HCT116 (cell line): ENCODE data around the gene UPF1. TPM values are rescaled to one million over a fixed set of nuclear protein-coding genes. Genes with fewer than 3 reads are reported as not detected.

Source experiments
- ATAC-seq: fragments of 200-7000 bp; cut with Tn5 transposase; 2 replicates; pipeline ENCODE4 v1.9.1; 2020; ENCODE audit warnings: mild to moderate bottlenecking, moderate library complexity
- BruUV-seq: library from RNA; stranded (reverse); fragments of 400-500 nt; replicated peaks from 2 replicates; lab custom pipeline; 2021; lab: Mats Ljungman, UMichigan
- CTCF ChIA-PET: fragments of 300-600 bp; sonication (Branson Sonifier 250); formaldehyde crosslinking; loops from one replicate; lab custom pipeline; 2021; ENCODE audit warnings: antibody characterized with exemption; lab: Charles Lee
- POLR2A ChIA-PET: fragments of 300-600, 350-600 bp; sonication (Branson Sonifier 250); formaldehyde crosslinking; loops from one replicate; lab custom pipeline; 2021; ENCODE audit warnings: antibody characterized with exemption; lab: Charles Lee
- RAD21 ChIA-PET, 2 experiments: fragments of 300-600 bp; sonication (Branson Sonifier 250); formaldehyde crosslinking; loops; one replicate each; lab custom pipeline; 2023; ENCODE audit warnings: low total read pairs in 2 of 2; ENCODE audit not compliant: uncharacterized antibody in 2 of 2, unreplicated experiment in 2 of 2, low non-redundant PET in 1 of 2; lab: Charles Lee
- DNase-seq: peaks from one replicate; pipeline ENCODE4 v3.0.0-alpha.2; 2010; ENCODE audit warnings: low read depth, low spot score
- H2AFZ ChIP-seq: fragments of 200-600 bp; shearing (Covaris generic), sonication (generic); 2 replicates; pipeline ENCODE4 v1.6.1; 2017; ENCODE audit warnings: low read depth, mixed run types, mixed read lengths, antibody characterized with exemption, low read length; ENCODE audit not compliant: poor library complexity, severe bottlenecking
- H3K27ac ChIP-seq: 2 replicates; pipeline ENCODE4 v1.5.1; 2012; ENCODE audit warnings: low read depth, low read length
- H3K27me3 ChIP-seq: fragments of 200-600 bp; sonication (generic); 2 replicates; pipeline ENCODE4 v1.6.1; 2016; ENCODE audit warnings: mixed run types, low read length, mixed read lengths; ENCODE audit not compliant: insufficient read depth
- H3K36me3 ChIP-seq, 2 experiments: fragments of 200-500 bp in 1 of 2; fragments of 200-600 bp in 1 of 2; sonication (Bioruptor generic) in 1 of 2; sonication (generic) in 1 of 2; 2 replicates each; pipeline versions ENCODE4 v1.5.1 to v1.6.1; 2014 to 2016; ENCODE audit warnings: low read length in 2 of 2, inconsistent platforms in 1 of 2, mixed read lengths in 1 of 2, mixed run types in 1 of 2; ENCODE audit not compliant: insufficient read depth in 2 of 2, control insufficient read depth in 1 of 2
- H3K4me1 ChIP-seq, 2 experiments: fragments of 200-600 bp in 1 of 2; sonication (generic) in 1 of 2; 2 replicates each; pipeline versions ENCODE4 v1.5.1 to v1.6.1; 2012 to 2017; ENCODE audit warnings: low read length in 2 of 2, inconsistent platforms in 1 of 2, mild to moderate bottlenecking in 1 of 2, mixed read lengths in 1 of 2, mixed run types in 1 of 2, moderate library complexity in 1 of 2; ENCODE audit not compliant: insufficient read depth in 2 of 2, control insufficient read depth in 1 of 2
- H3K4me2 ChIP-seq: fragments of 200-600 bp; sonication (generic); 2 replicates; pipeline ENCODE4 v1.6.1; 2017; ENCODE audit warnings: mixed run types, low read length, mixed read lengths
- H3K4me3 ChIP-seq, 2 experiments: fragments of 200-600 bp in 1 of 2; sonication (generic) in 1 of 2; replicated peaks in 1 of 2; 2 replicates each; pipeline ENCODE4 v1.5.1; 2011 to 2016; ENCODE audit warnings: low read length in 2 of 2, control low read depth in 1 of 2, low read depth in 1 of 2, mild to moderate bottlenecking in 1 of 2, mixed read lengths in 1 of 2, mixed run types in 1 of 2
- H3K79me2 ChIP-seq: fragments of 200-600 bp; sonication (generic); 2 replicates; pipeline ENCODE4 v1.6.1; 2017; ENCODE audit warnings: mild to moderate bottlenecking, mixed run types, low read length, moderate library complexity, mixed read lengths; ENCODE audit not compliant: insufficient read depth
- H3K9ac ChIP-seq: fragments of 200-600 bp; sonication (generic); 2 replicates; pipeline ENCODE4 v1.6.1; 2016; ENCODE audit warnings: low read length, mixed read lengths
- H3K9me2 ChIP-seq: fragments of 200-600 bp; sonication (generic), shearing (Covaris generic); 2 replicates; pipeline ENCODE4 v1.6.1; 2017; ENCODE audit warnings: mixed run types, mild to moderate bottlenecking, moderate library complexity; ENCODE audit not compliant: insufficient read depth
- H3K9me3 ChIP-seq, 2 experiments: fragments of 200-500 bp in 1 of 2; fragments of 200-600 bp in 1 of 2; sonication (Bioruptor generic) in 1 of 2; sonication (generic) in 1 of 2; 2 replicates each; pipeline ENCODE4 v1.6.1; 2014 to 2017; ENCODE audit warnings: low read length in 2 of 2, mixed read lengths in 2 of 2, inconsistent platforms in 1 of 2, low read depth in 1 of 2, mild to moderate bottlenecking in 1 of 2, mixed run types in 1 of 2, moderate library complexity in 1 of 2; ENCODE audit not compliant: control insufficient read depth in 1 of 2, insufficient read depth in 1 of 2
- H4K20me1 ChIP-seq: fragments of 200-600 bp; sonication (generic), shearing (Covaris generic); 2 replicates; pipeline ENCODE4 v1.6.1; 2017; ENCODE audit warnings: mixed run types, mild to moderate bottlenecking, moderate library complexity; ENCODE audit not compliant: insufficient read depth
- CEBPB ChIP-seq: IDR thresholded peaks from 2 replicates; pipeline ENCODE4 v1.6.1; 2012; ENCODE audit warnings: low read depth
- EGR1 ChIP-seq: IDR thresholded peaks from 2 replicates; pipeline ENCODE4 v1.6.1; 2012; ENCODE audit warnings: low read depth
- EZH2phosphoT487 ChIP-seq: fragments of 200-600 bp; IDR thresholded peaks from 2 replicates; pipeline ENCODE4 v1.6.1; 2018; ENCODE audit warnings: antibody characterized with exemption, borderline replicate concordance
- FOSL1 ChIP-seq: IDR thresholded peaks from 2 replicates; pipeline ENCODE4 v1.6.1; 2012; ENCODE audit warnings: low read depth
- JUND ChIP-seq: IDR thresholded peaks from 2 replicates; pipeline ENCODE4 v1.6.1; 2012
- POLR2AphosphoS5 ChIP-seq: IDR thresholded peaks from 2 replicates; pipeline ENCODE4 v1.6.1; 2011; ENCODE audit warnings: mild to moderate bottlenecking, low read depth, low read length, moderate library complexity
- RAD21 ChIP-seq: IDR thresholded peaks from 2 replicates; pipeline ENCODE4 v1.6.1; 2012; ENCODE audit warnings: low read depth, mild to moderate bottlenecking
- SRF ChIP-seq: IDR thresholded peaks from 2 replicates; pipeline ENCODE4 v1.6.1; 2012; ENCODE audit warnings: low read depth
- ZFX ChIP-seq: fragments of 450-650 bp; IDR thresholded peaks from 2 replicates; pipeline ENCODE4 v1.6.1; 2017
- intact Hi-C: fragments of 100-400 bp; cut with micrococcal nuclease; formaldehyde crosslinking; loops from 2 replicates; pipeline ENCODE4 v1.10.0; 2022
- total RNA-seq: library from RNA; stranded (reverse); gene quantifications from one replicate; pipeline ENCODE4 v1.2.1, GENCODE V29; 2021; ENCODE audit not compliant: unreplicated experiment

Gene UPF1
- total RNA-seq, 1 experiment from 2014 or later: 78.5 TPM

- Histone ChIP-seq H4K20me1 (no peaks in the 10 kb centered on the region), H3K4me1 (peaks cover 4 to 9% of the 10 kb centered on the region in 2 experiments; a peak in 3 of 4 replicates), H3K27ac (no peak overlapping the region), H3K79me2 (no peaks in the 10 kb centered on the region), H3K9me2 (no peaks in the 10 kb centered on the region), H3K4me3 (no peak overlapping the region), H3K27me3 (no peaks in the 10 kb centered on the region), H3K9ac (no peak overlapping the region), H2AFZ (no peak overlapping the region), H3K9me3 (no peaks in the 10 kb centered on the region), H3K36me3 (no peaks in the 10 kb centered on the region), H3K4me2 (peak overlapping the region; percentile 68)
- intact Hi-C loops: no loop called here
- ChIA-PET POLR2A (no interaction called here), RAD21 (no interaction called here), CTCF (no interaction called here)
- DNase-seq: no peak
- no peak for TF ChIP-seq FOSL1
- TF ChIP-seq RAD21: no peak
- no peak for TF ChIP-seq EZH2phosphoT487
- TF ChIP-seq JUND: no peak
- TF ChIP-seq SRF: no peak
- TF ChIP-seq CEBPB: no peak
- no peak for TF ChIP-seq EGR1
- TF ChIP-seq ZFX: no peak
- BruUV-seq: no TSS peak
- peak; percentile 10; the same call in 1 of the 2 replicates for ATAC-seq
Observed at GRCh38 chr19:18784786-18785120, 47.0 kb upstream of the UPF1 start.

- Histone ChIP-seq H3K79me2 (no peaks in the 10 kb centered on the region), H2AFZ (peak overlapping the region; percentile 92), H3K36me3 (no peaks in the 10 kb centered on the region), H3K9me3 (no peaks in the 10 kb centered on the region), H3K4me3 (no peak overlapping the region), H3K27ac (peak overlapping the region; percentile 37; the same call in 1 of the 2 replicates), H3K27me3 (no peaks in the 10 kb centered on the region), H3K4me2 (peak overlapping the region; percentile 68), H3K4me1 (peaks cover 4 to 9% of the 10 kb centered on the region in 2 experiments; a peak in 3 of 4 replicates), H4K20me1 (no peaks in the 10 kb centered on the region), H3K9ac (0 out of 2 replicates have a peak overlapping the region, but pooled peaks have one; percentile 11), H3K9me2 (no peaks in the 10 kb centered on the region)
- TF ChIP-seq EGR1 (no peak), POLR2AphosphoS5 (0 out of 2 replicates have a peak, but pooled peaks have one; percentile 30)
- BruUV-seq: no TSS peak
- peak; percentile 60 for DNase-seq
- ChIA-PET POLR2A (no interaction called here), CTCF (no interaction called here), RAD21 (no interaction called here)
- intact Hi-C loops: no loop called here
- ATAC-seq: peak; percentile 89
Observed at GRCh38 chr19:18785179-18786124, 46.3 kb upstream of the UPF1 start.
